Heart left ventricle (tissue), 13 donors: ENCODE measurements around the gene ANXA6.

Experiments used
- POLR2A ChIP-seq, 2 donors: fragments of 450-650 bp; IDR thresholded peaks; one replicate each; pipeline ENCODE4 v1.6.1; 2017; ENCODE audit warnings: antibody characterized with exemption in 2 of 2, mild to moderate bottlenecking in 2 of 2, moderate library complexity in 2 of 2
- TF ChIP-seq, protein P1 (sequence below), 12 donors: fragments of 200-600 bp; sonication (generic) in 4 of 12; IDR thresholded peaks; one replicate each; pipeline versions ENCODE4 v1.5.0 to v1.8.0; 2018 to 2022; ENCODE audit warnings: antibody characterized with exemption in 12 of 12, mild to moderate bottlenecking in 5 of 12
- donor health status: ischemic (EF 13 %, LVEDD 7.1; RV severe dilation, severe dysfunction).
- donor health status: DM: no; HTN: yes; CAD: no.
- donor health status: DM: no; HTN: no; CAD: no.
- donor health status: ischemic (EF 25% LVEDD 6.9; RV normal size, moderate dysfunction).
- donor health status: ischemic (EF 25% LVEDD 5.7; RV mildly dilated, moderate dysfunction).
- donor health status: ischemic (EF 35%, LVEDD 5.7; RV mildly dilated, moderate dysfunction).
- donor health status: nonischemic (EF 11% LVEDD 7.7; RV severe dilation, severe dysfunction).
- donor health status: DM: yes; HTN: yes; CAD: no.
- donor health status: PGD.
- donor health status: ischemic (EF 29% LVEDD 5.4; RV normal size, mild dysfunction).
- donor health status: nonischemic (EF 23%, LVEDD 6.1; RV moderate dilation, normal function).

GRCh38 chr5:151189151-151189550, 31.6 kb upstream of the ANXA6 start:
- TF ChIP-seq, protein P1, sequence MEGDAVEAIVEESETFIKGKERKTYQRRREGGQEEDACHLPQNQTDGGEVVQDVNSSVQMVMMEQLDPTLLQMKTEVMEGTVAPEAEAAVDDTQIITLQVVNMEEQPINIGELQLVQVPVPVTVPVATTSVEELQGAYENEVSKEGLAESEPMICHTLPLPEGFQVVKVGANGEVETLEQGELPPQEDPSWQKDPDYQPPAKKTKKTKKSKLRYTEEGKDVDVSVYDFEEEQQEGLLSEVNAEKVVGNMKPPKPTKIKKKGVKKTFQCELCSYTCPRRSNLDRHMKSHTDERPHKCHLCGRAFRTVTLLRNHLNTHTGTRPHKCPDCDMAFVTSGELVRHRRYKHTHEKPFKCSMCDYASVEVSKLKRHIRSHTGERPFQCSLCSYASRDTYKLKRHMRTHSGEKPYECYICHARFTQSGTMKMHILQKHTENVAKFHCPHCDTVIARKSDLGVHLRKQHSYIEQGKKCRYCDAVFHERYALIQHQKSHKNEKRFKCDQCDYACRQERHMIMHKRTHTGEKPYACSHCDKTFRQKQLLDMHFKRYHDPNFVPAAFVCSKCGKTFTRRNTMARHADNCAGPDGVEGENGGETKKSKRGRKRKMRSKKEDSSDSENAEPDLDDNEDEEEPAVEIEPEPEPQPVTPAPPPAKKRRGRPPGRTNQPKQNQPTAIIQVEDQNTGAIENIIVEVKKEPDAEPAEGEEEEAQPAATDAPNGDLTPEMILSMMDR (IDR thresholded peaks at IDR 0.05) = no peak
- TF ChIP-seq POLR2A (IDR thresholded peaks at IDR 0.05) = no peak
